WI38 (cell line): ENCODE measurements around the gene TIMM22.

Source experiments
- H3K4me3 ChIP-seq: 2 replicates; pipeline ENCODE4 v1.5.1; 2011; ENCODE audit warnings: low read depth, mild to moderate bottlenecking, control low read depth, low read length
- CTCF ChIP-seq: IDR thresholded peaks from 2 replicates; pipeline ENCODE4 v1.5.1; 2012; ENCODE audit warnings: low read depth, mild to moderate bottlenecking, control low read depth, low read length

TIMM22 gene

GRCh38 chr17:1000597-1001461 is 3.9 kb downstream of the TIMM22 start:
- no peak overlapping the region for H3K4me3 ChIP-seq
- TF ChIP-seq CTCF: no peak

GRCh38 chr17:1001640-1002411 is 4.9 kb downstream of the TIMM22 start:
- no peak for TF ChIP-seq CTCF
- no peak overlapping the region for H3K4me3 ChIP-seq

- no peak for TF ChIP-seq CTCF
- H3K4me3 ChIP-seq: no peak overlapping the region
These were observed 5.5 kb downstream of the TIMM22 start for GRCh38 chr17:1002412-1002753.

GRCh38 chr17:1002771-1003555 is 6.0 kb downstream of the TIMM22 start:
- no peak overlapping the region for H3K4me3 ChIP-seq
- TF ChIP-seq CTCF: no peak

- no peak for TF ChIP-seq CTCF
- no peak overlapping the region for H3K4me3 ChIP-seq
These were observed 6.7 kb downstream of the TIMM22 start for GRCh38 chr17:1003633-1003971.

GRCh38 chr17:1003972-1004768 is 7.2 kb downstream of the TIMM22 start:
- no peak overlapping the region for H3K4me3 ChIP-seq
- no peak for TF ChIP-seq CTCF
